NCI-H187 (cell line): Measurements from ENCODE around the gene ME3.
"Not testable (repeated sequence)": the region's sequence is repeated elsewhere in the genome, so short reads cannot be mapped to it uniquely, and the experiment has no call there.

Experiments used
- DNase-seq, 2 experiments: peaks; one replicate each; lab custom pipeline; 2025; lab: John Stamatoyannopoulos, UW

The ME3 gene

DNA sequence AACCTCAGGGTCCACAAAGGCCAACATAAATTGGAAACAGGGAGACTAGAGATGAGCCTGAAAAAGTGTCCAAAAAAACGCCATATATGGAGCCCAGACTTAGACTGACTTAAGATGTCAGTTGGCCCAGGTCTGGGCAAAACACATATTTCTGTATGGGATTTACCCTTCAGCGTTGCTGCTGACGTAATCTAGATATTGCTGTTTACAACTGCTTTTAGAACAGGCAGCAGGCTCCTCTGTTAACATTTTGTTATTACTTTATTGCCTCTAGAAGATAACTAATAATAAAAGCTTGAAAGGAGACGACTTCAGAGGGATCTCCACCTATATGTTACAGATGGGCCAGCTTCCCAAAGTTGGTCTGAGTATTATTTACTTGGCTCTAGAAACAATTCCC lies 8.7 kb downstream of the ME3 start:
- no peak for DNase-seq

GRCh38 chr11:86663291-86663690 lies 9.1 kb downstream of the ME3 start:
- no peak for DNase-seq

DNA sequence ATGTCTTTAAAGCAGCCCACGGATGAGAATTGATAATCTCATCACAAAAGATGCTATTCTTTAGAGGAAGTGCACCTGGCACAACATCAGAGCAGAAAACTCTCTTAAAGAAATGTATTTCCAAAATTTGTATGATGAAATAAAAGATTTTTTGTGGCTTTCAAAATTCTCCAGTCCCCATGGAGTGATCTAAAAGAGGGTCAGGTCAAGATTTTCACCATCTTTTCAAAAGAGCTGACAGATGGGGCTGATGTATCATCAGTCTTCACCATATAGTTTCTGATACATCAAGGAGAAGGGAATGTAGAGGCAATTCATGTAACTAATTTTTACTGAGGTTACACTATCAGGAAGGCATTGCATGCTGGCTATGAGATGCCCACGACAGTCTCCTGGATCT lies 11.7 kb downstream of the ME3 start:
- no peak for DNase-seq

DNA sequence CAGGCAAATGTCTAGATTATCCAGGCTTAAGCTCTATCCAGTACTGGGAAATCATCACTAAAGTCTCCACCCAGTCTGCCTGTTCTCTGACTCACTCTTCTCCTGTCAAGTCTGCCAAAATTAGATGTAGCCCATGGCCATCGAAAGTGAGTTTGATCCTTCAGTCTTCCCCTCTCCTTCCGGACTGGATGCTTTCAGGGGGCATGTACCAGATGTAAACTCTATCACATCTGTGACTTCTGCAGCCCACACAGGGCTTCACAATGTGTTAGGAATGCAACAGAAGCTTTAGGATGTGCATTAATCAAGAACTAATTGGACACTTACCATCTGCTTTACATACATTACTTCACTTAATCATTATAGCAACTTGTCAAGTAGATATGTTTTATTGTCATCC lies 12.3 kb downstream of the ME3 start:
- DNase-seq, result no peak

DNA sequence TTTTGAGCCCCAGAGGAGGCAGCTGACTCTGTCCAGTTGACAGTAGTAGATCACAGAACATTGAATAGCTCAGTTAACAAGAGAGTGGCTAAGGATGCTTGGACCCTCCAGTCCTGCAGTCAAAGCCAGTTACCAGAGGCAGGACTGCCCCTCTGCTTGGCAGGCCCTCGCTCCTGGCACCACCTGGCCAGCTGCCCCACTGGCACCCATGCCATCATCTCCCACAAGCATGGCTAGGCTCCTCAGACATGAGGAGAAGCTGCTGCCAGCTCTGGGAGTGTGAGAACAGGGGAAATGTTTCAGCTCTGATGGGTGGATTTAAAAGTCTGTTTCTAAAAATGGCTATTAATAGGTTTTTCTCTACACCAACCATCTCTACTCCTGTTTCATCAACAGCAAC lies 13.9 kb downstream of the ME3 start:
- DNase-seq, result no peak

DNA sequence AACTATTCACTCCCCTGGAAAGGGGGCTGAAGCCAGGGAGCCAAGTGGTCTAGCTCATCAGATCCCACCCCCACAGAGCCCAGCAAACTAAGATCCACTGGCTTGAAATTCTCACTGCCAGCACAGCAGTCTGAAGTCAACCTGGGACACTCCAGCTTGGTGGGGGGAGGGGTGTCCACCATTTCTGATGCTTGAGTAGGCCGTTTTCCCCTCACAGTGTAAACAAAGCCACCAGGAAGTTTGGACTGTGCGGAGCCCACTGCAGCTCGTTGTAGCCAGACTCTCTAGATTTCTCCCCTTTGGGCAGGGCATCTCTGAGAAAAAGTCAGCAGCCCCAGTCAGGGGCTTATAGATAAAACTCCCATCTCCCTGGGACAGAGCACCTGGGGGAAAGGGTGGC lies 27.2 kb downstream of the ME3 start:
- DNase-seq, result not testable (repeated sequence)

DNA sequence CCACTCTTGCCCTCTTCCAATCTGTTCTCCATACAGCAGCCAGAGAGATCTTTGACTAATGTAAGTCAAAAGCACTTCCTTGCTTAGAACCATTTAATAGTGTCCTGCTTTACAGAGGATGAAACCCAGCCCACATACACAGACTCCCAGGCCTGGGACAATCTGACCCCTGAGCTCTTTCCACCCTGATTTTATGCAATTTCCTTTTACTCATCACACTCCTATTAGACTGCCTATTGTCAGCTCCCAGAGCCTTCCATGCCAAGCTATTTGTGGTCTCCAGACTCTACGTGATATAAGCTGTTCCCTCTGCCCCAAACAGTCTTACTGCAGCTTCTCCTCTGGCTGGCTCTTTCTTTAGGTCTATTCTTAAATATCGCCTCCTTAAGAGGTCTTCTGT lies 28.1 kb downstream of the ME3 start:
- DNase-seq, result no peak

DNA sequence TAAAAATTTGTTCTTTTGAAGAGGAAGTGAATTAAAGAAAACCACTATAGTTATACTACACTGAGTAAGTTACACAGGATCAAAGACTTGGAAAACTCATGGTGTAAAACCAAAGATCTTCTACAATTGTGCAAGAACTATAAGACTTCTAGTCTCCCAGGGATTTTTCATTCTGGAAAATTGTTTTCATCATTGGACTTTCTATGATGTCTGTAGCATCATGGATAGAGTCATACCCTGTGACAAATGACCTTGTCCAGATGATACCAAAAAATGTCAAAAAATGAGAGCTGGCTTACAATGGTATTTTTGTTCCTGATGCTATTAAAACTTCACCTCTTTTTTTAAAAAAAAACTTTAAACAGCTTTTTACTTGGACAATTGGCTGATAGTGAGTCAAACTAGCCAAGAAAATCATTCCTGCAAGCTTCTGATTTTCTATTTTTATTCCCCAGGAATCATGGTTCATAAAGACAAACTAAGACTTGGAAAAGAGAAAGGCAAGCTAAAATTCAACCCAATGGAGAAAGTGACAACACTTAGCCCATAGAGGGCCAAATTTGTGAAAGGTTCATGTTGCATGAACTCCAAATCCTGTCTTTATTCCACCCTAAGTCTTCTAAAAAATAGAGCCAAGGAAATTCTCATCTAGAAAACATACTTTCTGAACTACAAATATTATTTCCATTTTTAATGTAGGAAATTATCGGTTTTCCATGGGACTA lies 30.7 kb downstream of the ME3 start:
- no peak for DNase-seq

GRCh38 chr11:86639137-86639536 lies 33.3 kb downstream of the ME3 start:
- no peak for DNase-seq

- DNase-seq, result no peak
Observed at GRCh38 chr11:86638673-86639072, 33.7 kb downstream of the ME3 start.

DNA sequence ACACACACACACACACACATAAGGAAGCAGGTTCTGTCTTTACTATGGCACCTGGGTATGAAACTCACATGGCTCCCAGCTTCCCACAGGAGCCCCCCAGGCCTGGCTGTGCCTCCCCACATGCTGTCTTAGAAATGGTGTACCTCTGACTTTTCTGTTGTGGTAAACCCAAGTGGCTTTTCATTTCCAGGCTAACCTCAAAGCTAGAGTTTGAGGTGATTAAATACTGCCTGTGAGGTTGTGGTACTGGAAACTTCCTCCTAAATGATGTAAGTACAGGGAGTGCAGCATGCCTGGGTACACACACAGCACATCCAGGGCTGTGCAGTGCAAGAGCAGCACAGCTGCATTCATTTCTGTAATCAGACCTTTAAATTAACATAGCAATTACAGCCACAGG lies 34.4 kb downstream of the ME3 start:
- DNase-seq, result no peak

- DNase-seq, result no peak
Observed at GRCh38 chr11:86636275-86636674, 36.1 kb downstream of the ME3 start.

DNA sequence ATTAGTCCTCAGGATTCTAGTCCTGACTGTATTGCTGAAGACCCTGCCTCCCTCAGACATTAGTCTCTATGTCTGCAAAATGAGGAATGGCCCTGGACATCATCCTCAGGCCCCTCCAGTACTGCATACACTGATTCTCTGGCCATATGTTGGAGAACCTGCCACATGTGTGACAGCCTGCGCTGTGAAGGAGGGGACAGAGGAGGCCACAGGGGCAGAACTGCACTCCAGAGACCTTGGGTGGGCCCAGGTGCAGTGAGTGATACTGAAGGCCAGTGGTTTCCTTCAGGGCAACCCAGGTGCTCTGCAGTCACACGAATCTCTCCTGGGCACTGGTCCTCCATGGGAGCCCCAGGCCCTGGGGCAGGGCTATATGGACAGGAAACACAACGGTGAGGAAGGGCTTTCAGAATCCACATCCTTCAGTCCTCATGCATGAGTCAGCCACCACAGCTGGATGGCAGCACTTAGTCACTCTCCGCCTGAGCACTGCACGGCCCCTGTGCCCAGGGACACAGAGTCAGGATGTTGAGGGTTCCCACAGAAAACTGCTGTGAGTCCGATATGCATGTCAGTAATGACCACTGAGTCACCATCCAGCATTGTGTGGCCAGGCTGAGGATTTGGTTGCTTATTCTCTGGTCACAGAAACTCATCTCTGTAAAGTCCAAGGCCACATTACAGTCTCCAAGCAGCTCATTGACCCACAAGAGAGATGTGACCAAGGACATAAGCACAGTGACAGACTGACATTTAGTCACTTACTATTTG lies 39.7 kb downstream of the ME3 start:
- DNase-seq, result no peak

DNA sequence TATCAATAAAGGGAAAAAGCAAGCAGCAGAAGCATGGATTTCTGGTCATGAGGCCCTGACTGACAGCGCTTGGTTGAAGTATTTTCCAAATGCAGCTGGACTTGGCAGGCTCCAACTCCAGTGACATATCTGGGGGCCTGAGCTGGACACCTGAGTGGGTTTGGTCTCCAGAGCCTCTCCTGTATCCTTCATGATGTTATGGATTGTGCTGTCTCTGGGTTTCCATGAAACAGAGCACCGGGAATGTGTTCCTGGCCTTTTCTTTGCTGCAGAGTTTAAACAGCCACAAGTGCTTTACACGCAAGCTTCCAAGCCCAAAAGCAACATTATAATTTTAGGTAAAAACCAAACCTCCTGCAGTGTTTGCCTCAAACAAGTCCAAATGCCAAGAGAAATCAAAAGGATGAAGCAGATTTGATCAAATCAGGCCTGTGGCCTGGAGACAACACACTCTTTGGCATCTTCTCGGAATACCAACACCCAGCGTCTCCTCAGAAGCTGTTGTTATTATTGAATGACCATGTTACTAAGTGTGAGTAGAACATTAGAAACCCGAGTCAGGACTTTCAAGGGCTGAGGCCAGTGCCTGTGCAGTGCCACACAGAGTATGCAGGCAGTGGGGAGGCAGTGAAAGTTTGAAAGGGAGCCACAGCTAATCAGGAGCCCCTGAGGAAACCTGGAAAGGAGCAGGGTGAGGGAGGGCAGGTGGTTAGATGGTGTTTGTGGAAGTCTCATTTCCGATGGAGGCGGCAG lies 42.0 kb downstream of the ME3 start:
- no peak for DNase-seq

- no peak for DNase-seq
Observed at GRCh38 chr11:86629045-86629706, 43.2 kb downstream of the ME3 start.

GRCh38 chr11:86627776-86628455 lies 44.5 kb downstream of the ME3 start:
- no peak for DNase-seq

- no peak for DNase-seq
Observed at GRCh38 chr11:86625981-86626380, 46.4 kb downstream of the ME3 start.

GRCh38 chr11:86625544-86625943 lies 46.9 kb downstream of the ME3 start:
- no peak for DNase-seq

DNA sequence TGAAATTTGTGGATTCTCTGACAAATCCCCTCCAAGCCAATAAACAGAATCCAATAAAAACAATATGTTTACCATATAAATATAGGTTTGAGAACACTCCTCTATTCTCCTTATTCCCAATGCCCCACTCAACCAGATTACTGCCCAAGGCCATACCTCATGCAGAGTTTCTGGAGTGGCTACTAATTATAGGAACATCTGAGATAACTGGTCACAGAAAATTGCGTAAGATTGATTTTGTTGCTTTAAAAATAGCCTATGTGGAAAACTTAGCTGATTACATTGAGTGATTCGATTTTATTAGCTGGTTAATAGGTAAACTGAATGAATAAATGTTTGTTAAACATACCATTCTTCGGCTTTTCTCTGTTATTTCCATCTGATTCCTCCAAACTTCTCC lies 48.0 kb downstream of the ME3 start:
- no peak for DNase-seq

- no peak for DNase-seq
Observed at GRCh38 chr11:86623736-86624135, 48.7 kb downstream of the ME3 start.

GRCh38 chr11:86623041-86623621 lies 49.3 kb downstream of the ME3 start:
- DNase-seq, result no peak
